Measurements from ENCODE around the gene INTS3.
"Not testable (repeated sequence)": the region's sequence is repeated elsewhere in the genome, so short reads cannot be mapped to it uniquely, and the experiment has no call there.

The INTS3 gene

GRCh38 chr1:153778051-153778823, 50.4 kb downstream of the INTS3 start:
- no peak for DNase-seq (ENCODE audit: low read depth)

- no peak for DNase-seq (ENCODE audit: low read depth)
These were observed 51.1 kb downstream of the INTS3 start for GRCh38 chr1:153778824-153779519.

GRCh38 chr1:153779781-153780541, 52.1 kb downstream of the INTS3 start:
- DNase-seq (ENCODE audit: low read depth): no peak

- no peak for DNase-seq (ENCODE audit: low read depth)
These were observed 52.7 kb downstream of the INTS3 start for GRCh38 chr1:153780551-153780950.

- DNase-seq (ENCODE audit: low read depth): not testable (repeated sequence)
These were observed 54.8 kb downstream of the INTS3 start for GRCh38 chr1:153782648-153783047.

GRCh38 chr1:153783233-153784190, 55.7 kb downstream of the INTS3 start:
- DNase-seq (ENCODE audit: low read depth): peak; percentile 46

GRCh38 chr1:153786038-153786790, 58.4 kb downstream of the INTS3 start:
- no peak for DNase-seq (ENCODE audit: low read depth)

- no peak for DNase-seq (ENCODE audit: low read depth)
These were observed 61.7 kb downstream of the INTS3 start for GRCh38 chr1:153789478-153790034.

- no peak for DNase-seq (ENCODE audit: low read depth)
These were observed 62.6 kb downstream of the INTS3 start for GRCh38 chr1:153790313-153790965.

- DNase-seq (ENCODE audit: low read depth): peak; percentile 69
These were observed 63.3 kb downstream of the INTS3 start for GRCh38 chr1:153790966-153791647.

- DNase-seq (ENCODE audit: low read depth): no peak
These were observed 63.9 kb downstream of the INTS3 start for GRCh38 chr1:153791648-153792253.

GRCh38 chr1:153792631-153793041, 64.8 kb downstream of the INTS3 start:
- no peak for DNase-seq (ENCODE audit: low read depth)

- DNase-seq (ENCODE audit: low read depth): no peak
These were observed 65.6 kb downstream of the INTS3 start for GRCh38 chr1:153793261-153793972.

GRCh38 chr1:153793973-153794615, 66.2 kb downstream of the INTS3 start:
- DNase-seq (ENCODE audit: low read depth): no peak

GRCh38 chr1:153794624-153795329, 66.9 kb downstream of the INTS3 start:
- DNase-seq (ENCODE audit: low read depth): no peak

GRCh38 chr1:153795330-153795837, 67.5 kb downstream of the INTS3 start:
- no peak for DNase-seq (ENCODE audit: low read depth)
